Type B pancreatic cell (in vitro differentiated cells): ENCODE data around the gene LTBP1. TPM values are rescaled to one million over a fixed set of nuclear protein-coding genes. Genes with fewer than 3 reads are reported as not detected.

ENCODE experiments used
- microRNA-seq: library from miRNA; unstranded; fragments of <30 nt; microRNA quantifications from one replicate; pipeline ENCODE4, GENCODE V29; 2020
- total RNA-seq: library from RNA; stranded (reverse); gene quantifications from 2 replicates; pipeline ENCODE4 v1.2.1, GENCODE V29; 2021; ENCODE audit warnings: low replicate concordance

LTBP1 gene
- total RNA-seq, 1 donor from 2014 or later = 53.3 TPM

Small RNAs within 50 kb of the gene (microRNA-seq; reads per million reads assigned to microRNA genes)
- not detected for gene MIR4430
